ENCODE results near the gene CSTA. TPM values are rescaled to one million over a fixed set of nuclear protein-coding genes. Genes with fewer than 3 reads are reported as not detected.
A peak's percentile ranks its signal among the peaks of the same experiment; 100 is the strongest.

CSTA gene
- total and polyA plus RNA-seq, 2 of the 13 experiments (the other 11 are each of a cell fraction or from before 2014, with no cell fraction given): 3.9 to 11.0 TPM

DNA sequence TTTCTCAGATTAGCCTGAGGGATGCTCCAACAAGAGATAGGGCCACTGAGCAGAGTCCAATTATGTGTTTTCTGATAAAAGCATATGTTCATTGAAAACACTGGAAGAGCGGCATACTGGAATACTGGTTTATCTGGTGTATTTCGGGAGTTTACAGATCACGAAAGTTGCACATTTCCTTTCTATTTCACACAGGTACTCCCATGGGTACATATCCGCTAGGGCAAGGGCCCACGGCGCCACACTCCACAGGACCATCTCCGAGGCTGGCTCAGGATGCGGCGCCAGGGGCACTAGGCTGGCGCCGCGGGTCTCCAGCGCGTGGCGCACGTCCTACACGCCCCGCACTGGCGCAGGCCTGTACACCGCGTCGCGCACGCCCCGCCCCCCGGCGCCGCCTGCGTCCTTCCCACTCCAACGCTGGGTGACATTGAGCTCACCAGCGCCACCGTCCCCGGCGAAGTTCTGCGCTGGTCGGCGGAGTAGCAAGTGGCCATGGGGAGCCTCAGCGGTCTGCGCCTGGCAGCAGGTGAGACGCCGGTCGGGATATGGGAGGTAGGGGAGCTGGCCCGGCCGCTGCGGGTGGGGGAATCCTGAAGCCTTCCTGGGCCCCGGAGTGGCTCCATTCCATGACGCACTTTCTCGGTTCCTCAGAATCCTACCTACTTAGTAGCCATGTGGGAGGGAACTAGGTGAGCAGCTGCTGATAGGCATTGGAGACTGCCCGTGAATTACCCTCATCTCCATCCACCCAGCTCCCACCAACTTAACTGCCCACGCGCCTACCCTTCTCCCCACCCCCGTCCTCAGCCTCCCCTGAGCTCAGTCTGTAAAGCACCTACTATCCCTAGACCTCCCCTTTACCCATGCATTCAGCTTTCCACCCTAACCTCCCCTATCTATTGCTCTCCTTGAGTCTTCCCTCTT, 59.0 kb downstream of the CSTA start, which contains the start of gene FAM162A (continued):
- TF ChIP-seq ZNF264 (CRISPR knock-in tag; IDR thresholded peaks at IDR 0.05) (peak; percentile 83; the same call in 1 of the 2 replicates), ZNF747 (CRISPR knock-in tag; IDR thresholded peaks at IDR 0.05; ENCODE audit: borderline replicate concordance) (peak; percentile 95), NRL (CRISPR knock-in tag; IDR thresholded peaks at IDR 0.05; ENCODE audit: borderline replicate concordance) (no peak; the same call in 1 of the 2 replicates), ZNF383 (CRISPR knock-in tag; IDR thresholded peaks at IDR 0.05; ENCODE audit: borderline replicate concordance) (peak; percentile 88), ZNF615 (CRISPR knock-in tag; IDR thresholded peaks at IDR 0.05; ENCODE audit: borderline replicate concordance) (no peak), REXO4 (CRISPR knock-in tag; IDR thresholded peaks at IDR 0.05; ENCODE audit: borderline replicate concordance) (no peak), RBFOX2 (IDR thresholded peaks at IDR 0.05; ENCODE audit: low read depth, low read length) (peak; percentile 98)

DNA sequence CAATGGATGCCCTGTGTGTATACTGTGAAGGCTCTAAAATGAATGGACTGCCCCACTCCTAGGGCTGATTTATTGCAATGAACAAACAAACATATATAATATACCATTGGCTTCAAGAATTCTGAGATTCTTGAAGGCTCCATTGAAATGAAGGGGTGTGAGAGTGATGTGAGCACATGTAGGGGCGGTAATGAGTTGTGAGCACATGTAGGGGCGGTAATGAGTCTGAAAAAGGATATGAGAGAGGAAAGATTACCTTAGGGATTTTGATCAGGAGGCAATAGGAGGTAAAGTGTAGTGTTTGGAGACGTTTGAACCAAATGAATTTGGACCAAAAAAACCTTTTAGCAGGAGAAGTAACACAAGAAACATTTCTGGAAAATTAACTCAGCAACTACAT, 62.7 kb downstream of the CSTA start:
- Histone ChIP-seq H2AFZ (ENCODE audit: low read length) (no peak overlapping the region), H3K36me3 (replicated peaks in 1 of 2; ENCODE audit: control insufficient read depth in 1 of 2, insufficient read depth in 2 of 2, low read length in 2 of 2) (no peaks in the 10 kb centered on the region), H3K27ac (ENCODE audit: extremely low read length, insufficient read depth, low read length) (no peak overlapping the region), H3K4me3 (replicated peaks in 1 of 3; ENCODE audit: insufficient read depth in 1 of 3, low read depth in 2 of 3, low read length in 3 of 3) (no peak overlapping the region), H3K9me3 (ENCODE audit: low read length) (no peaks in the 10 kb centered on the region), H3K9ac (ENCODE audit: insufficient read depth, low read depth, low read length) (no peak overlapping the region), H3K4me1 (ENCODE audit: insufficient read depth, low read length) (peaks cover 80% of the 10 kb centered on the region), H4K20me1 (ENCODE audit: insufficient read depth, low read length) (0 out of 2 replicates have a peak, but pooled peaks cover 6% of the 10 kb centered on the region), H3K79me2 (ENCODE audit: insufficient read depth, low read length) (peaks cover 82% of the 10 kb centered on the region), H3K4me2 (ENCODE audit: low read depth, low read length) (peak overlapping the region; percentile 36; the same call in 1 of the 2 replicates), H3K27me3 (ENCODE audit: control insufficient read depth in 1 of 2, insufficient read depth in 2 of 2, low read length in 2 of 2) (no peaks in the 10 kb centered on the region; a peak in 1 of 5 replicates)
- FAIRE-seq (no peak), DNase-seq (ENCODE audit: low spot score) (no peak), ATAC-seq (no peak)
- CTCF ChIA-PET (ENCODE audit: low intra/inter-chr PET ratio, low total read pairs): no interaction called here
- in situ Hi-C loops (cut with HindIII; ENCODE audit: extremely low pct_ligation_motif_present, low pct_unique_long_range_greater_than_20kb) (no loop called here), intact Hi-C loops (cut with micrococcal nuclease; ENCODE audit: unreplicated experiment) (loop anchor here (10.0 kb wide), 1 partner anchor 843 kb away; the partner anchor contains the start of gene POLQ)
- 91% methylated on average over 3 of the region's 3 CpGs for WGBS (ENCODE audit: low lambda C conversion rate)
- POLR2A ChIA-PET: no interaction called here
- no peak for TF ChIP-seq REPIN1 (CRISPR knock-in tag; IDR thresholded peaks at IDR 0.05; ENCODE audit: borderline replicate concordance, low read depth)
- no peak for TF ChIP-seq ATM (IDR thresholded peaks at IDR 0.05; ENCODE audit: borderline replicate concordance)
- TF ChIP-seq, protein P1, sequence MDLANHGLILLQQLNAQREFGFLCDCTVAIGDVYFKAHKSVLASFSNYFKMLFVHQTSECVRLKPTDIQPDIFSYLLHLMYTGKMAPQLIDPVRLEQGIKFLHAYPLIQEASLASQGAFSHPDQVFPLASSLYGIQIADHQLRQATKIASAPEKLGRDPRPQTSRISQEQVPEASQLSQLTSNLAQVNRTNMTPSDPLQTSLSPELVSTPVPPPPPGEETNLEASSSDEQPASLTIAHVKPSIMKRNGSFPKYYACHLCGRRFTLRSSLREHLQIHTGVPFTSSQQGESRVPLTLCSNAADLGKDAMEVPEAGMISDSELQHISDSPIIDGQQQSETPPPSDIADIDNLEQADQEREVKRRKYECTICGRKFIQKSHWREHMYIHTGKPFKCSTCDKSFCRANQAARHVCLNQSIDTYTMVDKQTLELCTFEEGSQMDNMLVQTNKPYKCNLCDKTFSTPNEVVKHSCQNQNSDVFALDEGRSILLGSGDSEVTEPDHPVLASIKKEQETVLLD (CRISPR knock-in tag; IDR thresholded peaks at IDR 0.05; ENCODE audit: low read depth): no peak
- no peak for TF ChIP-seq NR1H2 (CRISPR knock-in tag; IDR thresholded peaks at IDR 0.05; ENCODE audit: borderline replicate concordance, low read depth)
- TF ChIP-seq ZNF782 (CRISPR knock-in tag; IDR thresholded peaks at IDR 0.05; ENCODE audit: borderline replicate concordance): no peak
- TF ChIP-seq AKAP8 (CRISPR knock-in tag; IDR thresholded peaks at IDR 0.05): no peak
- TF ChIP-seq NFKBIZ (CRISPR knock-in tag; IDR thresholded peaks at IDR 0.05): no peak
- no TSS peak for BruUV-seq (replicated peaks)

All from HepG2 (cell line).